AG08395 (cell line): ENCODE results near the gene SLC9A1.
"Not testable (repeated sequence)": the region's sequence is repeated elsewhere in the genome, so short reads cannot be mapped to it uniquely, and the experiment has no call there.

Source experiments
- DNase-seq: peaks from one replicate; pipeline ENCODE4 v3.0.0; 2012; ENCODE audit warnings: mixed read lengths, low spot score

Gene SLC9A1

GRCh38 chr1:27154991-27155781 is at the start of gene SLC9A1:
TSS of gene SLC9A1 (minus strand) at chr1:27155125. CDS start at chr1:27154334, 791 bp downstream.
- peak; percentile 90 for DNase-seq

GRCh38 chr1:27203946-27204345 is 49.0 kb upstream of the SLC9A1 start:
- peak; percentile 32 for DNase-seq

DNA sequence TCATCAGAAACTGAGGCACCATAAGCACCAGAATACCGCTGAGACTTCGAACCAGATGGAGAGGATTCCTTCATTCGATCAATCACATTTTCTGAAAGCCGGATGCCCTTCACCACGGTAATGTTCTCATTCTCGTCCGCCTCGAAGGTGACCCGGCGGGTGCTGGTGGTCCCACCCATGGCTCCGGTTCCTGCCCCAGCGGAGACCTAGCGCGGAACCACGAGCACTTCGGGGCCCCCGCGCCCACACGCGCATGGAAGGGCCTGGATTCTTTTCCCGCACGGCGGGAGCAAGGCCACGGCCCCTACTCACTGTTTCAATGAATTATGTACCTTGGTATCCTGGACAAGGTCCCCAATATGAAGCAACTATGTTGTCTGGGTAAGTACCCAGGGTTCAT is 46.4 kb upstream of the SLC9A1 start:
- no peak for DNase-seq

DNA sequence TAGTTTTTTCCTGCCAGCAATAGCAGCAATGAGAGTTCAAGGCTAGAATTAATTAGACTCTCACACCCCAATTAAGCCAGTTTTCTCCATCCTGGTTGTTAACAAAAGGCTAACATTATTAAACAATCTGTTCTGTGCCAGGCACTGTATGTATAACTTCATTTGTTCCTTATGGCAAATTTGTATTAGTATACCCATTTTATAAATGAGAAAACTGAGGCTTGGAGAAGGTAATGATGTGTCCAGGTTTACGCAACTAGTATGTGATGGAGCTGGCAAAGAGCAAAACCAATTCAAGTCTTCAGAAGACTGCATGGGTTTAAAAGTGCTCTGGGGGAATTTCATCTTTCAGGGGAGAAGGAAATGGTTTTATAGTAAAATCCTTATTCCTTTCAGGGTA is 38.3 kb upstream of the SLC9A1 start:
- DNase-seq: no peak

DNA sequence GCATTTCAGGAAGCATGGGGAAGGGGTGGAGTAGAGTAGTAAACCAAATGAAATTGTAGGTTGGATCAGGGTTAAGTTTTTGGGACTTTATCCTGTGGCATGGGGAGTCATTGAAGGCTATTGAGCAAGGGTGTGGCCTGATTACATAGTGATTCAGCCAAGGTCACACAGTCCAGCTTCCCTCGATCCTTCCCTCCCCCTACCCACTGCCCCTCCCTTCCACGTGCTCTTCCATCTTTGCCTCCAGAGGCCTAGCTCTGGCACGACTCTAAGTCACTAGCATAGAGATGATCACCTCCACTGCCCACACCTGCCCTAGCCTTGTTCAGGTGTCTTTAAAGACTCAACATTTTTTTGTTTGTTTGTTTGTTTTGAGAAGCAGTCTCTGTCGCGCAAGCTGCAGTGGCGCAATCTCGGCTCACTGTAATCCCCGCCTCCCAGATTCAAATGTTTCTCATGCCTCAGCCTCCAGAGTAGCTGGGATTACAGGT is 37.2 kb upstream of the SLC9A1 start:
- DNase-seq: no peak

GRCh38 chr1:27184665-27185064 is 29.7 kb upstream of the SLC9A1 start:
- DNase-seq: not testable (repeated sequence)

GRCh38 chr1:27179979-27180378 is 25.1 kb upstream of the SLC9A1 start:
- DNase-seq: no peak

DNA sequence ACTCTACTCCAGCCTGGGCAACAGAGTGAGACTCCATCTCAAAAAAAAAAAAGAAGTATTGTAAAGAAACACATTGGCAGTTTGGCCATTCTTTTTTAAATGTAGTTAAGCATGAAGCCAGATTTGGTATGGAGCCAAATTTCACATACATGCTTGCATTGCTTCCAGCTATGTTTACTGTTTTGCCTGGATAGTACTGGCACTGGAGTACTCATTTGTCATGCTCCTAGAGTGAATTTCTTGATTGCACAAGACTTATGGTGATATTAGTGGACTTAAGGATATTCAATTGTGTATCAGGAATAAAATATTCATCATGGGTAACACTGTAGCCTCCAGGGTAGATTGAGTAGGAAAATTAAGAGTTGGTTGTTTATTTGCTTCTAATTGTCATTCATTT is 24.5 kb upstream of the SLC9A1 start:
- no peak for DNase-seq

DNA sequence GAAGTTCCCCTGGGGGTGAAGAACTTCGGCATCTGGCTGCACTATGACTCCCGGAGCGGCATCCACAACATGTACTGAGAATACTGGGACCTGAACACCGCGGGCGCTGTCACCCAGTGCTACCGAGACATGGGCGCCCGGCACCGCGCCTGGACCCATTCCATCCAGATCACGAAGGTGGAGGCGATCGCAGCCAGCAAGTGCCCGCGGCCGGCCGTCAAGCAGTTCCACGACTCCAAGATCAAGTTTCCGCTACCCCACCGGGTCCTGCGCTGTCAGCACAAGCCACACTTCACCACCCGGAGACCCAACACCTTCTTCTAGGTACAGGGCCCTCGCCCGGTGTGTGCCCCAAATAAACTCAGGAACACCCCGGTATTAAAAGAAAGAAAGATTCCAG is 22.0 kb upstream of the SLC9A1 start:
- no peak for DNase-seq

GRCh38 chr1:27176323-27176722 is 21.4 kb upstream of the SLC9A1 start:
- no peak for DNase-seq

- DNase-seq: not testable (repeated sequence)
These were observed 18.1 kb upstream of the SLC9A1 start for GRCh38 chr1:27172992-27173391.

DNA sequence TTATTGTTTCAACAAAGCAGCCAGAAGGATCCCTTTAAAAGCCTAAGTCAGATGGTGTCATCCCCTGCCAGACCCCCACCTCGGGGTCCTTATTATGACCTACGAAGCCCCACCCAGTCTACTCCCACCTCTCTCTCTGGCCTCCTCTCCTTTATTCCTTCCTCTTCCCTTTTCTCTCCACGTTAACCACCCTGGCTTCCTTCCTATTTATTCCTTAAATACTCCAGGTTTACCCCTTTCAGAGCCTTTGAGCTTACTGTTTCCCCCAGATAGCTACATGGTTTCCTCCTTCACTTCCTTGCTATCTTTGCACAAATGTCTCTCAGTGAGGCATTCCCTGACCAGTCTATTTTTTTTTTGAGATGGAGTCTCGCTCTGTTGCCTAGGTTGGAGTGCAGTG is 12.0 kb upstream of the SLC9A1 start:
- DNase-seq: no peak

DNA sequence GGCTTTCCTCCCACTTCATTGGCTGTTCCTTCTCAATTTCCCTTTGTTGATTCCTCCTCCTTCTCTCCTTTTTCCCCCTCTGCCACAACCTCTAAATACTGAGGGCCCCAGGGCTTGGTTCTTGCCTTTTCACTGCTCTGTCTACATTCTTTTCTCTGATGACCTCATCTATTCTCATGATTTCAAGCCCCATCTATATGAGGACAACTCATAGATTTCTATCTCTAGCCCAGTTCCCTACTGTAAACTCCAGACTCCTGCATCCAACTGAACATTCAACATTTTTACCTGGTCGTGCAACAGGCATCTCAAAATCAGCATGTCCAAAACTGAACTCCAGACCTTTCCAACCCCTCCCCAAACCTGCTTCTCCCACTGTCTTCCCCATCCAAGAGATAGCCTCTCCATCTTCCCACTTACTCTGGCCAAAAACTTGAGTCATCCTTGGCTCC is 11.5 kb upstream of the SLC9A1 start:
- peak; percentile 43 for DNase-seq

DNA sequence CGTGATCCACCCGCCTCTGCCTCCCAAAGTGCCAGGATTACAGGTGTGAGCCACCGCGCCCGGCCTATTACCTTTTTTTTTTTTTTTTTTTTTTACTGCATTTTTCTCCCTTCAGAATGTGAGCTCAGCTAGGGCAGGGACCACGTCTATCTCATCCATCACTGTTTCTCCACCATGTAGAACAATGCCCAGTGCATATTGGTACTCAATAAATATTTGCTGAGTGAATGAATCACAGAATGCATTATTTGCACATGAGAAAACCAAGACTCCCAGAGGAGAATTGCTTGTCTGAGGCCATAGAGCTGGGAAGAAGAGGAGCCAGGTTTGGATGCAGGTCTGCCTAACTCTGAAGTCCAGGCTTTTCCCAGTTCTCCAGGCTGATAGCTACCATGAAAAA is 8.2 kb upstream of the SLC9A1 start:
- no peak for DNase-seq

GRCh38 chr1:27162090-27162489 is 7.2 kb upstream of the SLC9A1 start:
- no peak for DNase-seq

GRCh38 chr1:27161594-27161993 is 6.7 kb upstream of the SLC9A1 start:
- DNase-seq: no peak

DNA sequence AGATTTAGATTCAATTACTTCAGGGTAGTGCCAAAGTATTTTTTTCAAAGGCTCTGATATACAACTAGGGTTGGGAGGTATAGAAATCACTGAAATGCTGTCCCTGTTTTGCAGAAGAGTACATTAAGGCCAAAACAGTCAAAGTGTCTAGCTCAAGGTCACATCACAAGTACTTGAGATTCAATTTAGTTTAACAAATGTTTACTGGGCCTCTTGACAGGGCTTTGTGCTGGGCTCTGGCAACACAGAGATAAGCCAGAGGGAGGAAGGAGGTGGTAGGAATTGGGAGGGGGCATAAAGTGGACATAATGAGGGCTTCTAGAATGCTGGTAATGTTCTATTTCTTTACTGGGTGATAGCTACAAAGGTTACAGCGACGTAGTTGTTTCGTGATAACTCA is 2.3 kb upstream of the SLC9A1 start:
- no peak for DNase-seq

DNA sequence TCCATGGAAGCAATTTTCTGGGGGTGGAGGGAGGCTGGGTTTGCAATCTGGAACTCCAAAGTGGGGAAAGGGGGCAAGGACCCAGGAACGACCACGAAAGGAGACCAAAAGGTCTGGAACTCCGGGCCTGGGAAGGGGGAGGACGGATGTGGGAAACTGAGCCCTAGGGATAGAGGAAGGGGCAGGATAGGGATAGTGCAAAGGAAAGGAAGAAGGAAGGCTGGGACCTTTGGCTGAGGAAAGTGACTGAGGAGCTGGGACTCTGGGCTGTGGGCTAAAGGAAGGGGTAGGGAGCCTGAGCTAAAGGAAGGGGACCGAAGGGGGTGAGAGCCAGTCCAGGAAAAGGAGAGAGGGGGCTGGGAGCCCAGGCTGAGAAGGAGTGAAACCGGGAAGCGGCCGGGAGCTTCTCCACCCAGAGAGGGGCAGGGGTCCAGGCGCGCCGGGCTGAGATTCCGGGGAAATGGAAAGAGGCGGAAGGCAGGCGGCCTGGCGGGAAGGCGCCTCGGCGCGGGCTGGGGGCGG is 395 bp downstream of the SLC9A1 start:
- DNase-seq: no peak

- no peak for DNase-seq
These were observed 982 bp downstream of the SLC9A1 start for GRCh38 chr1:27153927-27154358.

DNA sequence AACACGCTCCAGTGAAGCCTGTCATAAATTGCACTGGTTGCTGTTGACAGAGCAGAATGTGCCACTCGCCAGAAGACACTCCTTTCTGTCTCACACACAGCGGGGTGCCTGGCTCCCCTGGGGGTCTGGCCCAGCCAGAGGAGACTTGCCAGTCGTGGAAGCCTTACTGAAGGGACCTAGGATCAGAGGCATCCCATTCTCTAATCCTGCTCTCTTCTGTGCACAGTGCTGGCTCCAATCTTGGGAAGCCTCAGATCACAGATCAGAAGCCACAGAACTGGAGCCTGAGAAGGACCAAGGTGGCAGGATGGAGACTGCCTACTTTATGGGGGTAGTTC is 1.4 kb downstream of the SLC9A1 start:
- DNase-seq: no peak

DNA sequence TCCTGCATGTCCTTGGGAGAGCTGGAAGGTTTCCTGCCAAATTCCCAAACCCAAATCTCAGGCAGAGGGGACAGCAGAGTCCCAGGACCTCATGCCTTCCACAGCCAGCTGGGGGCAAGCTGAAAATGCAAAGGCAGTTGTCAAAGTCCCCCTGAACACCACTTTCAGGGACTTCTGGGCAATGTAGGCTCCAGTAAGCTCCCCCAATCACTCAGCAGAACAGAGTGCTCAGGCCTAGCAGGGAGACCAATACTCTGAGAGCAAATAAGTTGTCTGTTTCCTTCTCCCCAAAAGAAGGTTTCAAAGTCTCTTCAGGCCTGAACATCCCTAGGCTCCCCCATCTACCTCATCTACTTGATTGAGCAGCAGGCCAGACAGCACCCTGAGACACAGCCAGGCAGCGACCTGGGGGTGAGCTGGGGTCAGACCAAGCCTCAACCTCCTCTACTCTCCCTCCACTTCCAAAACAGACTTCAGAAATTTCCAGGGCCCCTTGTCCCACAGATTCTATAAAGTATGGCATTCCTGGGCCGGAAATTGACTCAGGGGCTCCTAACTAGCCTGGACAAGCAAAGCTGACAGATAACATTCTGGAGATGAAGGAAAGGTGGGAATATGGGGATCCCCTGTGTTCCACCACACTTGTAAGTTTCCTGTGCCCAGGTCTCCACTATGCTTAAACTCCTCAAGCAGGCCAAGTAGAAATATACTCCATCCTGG is 1.9 kb downstream of the SLC9A1 start:
- no peak for DNase-seq

- DNase-seq: no peak
These were observed 2.7 kb downstream of the SLC9A1 start for GRCh38 chr1:27152004-27152828.
